Ishikawa (cell line): ENCODE measurements around the gene TGFBRAP1.

Experiments
- EP300 ChIP-seq: IDR thresholded peaks from 2 replicates; pipeline ENCODE4 v1.6.1; 2012; ENCODE audit warnings: borderline replicate concordance
- YY1 ChIP-seq: IDR thresholded peaks from 2 replicates; pipeline ENCODE4 v1.6.1; 2012; ENCODE audit warnings: low read depth
- TF ChIP-seq, protein P1 (sequence below): IDR thresholded peaks from 2 replicates; pipeline ENCODE4 v1.6.1; 2012

DNA sequence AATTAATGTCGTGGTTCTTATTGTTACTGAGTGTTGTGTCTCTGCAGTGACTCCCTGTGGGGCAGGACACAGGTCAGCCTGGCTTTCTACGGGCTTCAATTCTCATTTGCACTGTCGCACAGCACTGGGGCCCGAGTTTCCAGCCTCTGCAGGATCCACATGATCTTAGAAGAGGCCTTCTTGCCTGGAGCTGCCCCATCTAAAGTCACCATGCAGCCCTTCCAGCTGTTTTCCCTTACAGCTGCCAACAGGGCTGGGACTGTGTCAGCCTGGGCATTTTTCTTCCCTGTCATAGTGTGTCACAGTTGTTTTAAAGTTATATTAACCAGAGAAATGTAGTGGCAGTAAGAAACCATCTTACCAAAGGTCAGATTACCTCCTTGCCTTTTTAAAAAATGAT, 42.3 kb upstream of the TGFBRAP1 start:
- TF ChIP-seq, protein P1, sequence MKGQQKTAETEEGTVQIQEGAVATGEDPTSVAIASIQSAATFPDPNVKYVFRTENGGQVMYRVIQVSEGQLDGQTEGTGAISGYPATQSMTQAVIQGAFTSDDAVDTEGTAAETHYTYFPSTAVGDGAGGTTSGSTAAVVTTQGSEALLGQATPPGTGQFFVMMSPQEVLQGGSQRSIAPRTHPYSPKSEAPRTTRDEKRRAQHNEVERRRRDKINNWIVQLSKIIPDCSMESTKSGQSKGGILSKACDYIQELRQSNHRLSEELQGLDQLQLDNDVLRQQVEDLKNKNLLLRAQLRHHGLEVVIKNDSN: no peak
- no peak for TF ChIP-seq EP300
- no peak for TF ChIP-seq YY1
